GM23338 (cell line): ENCODE data around the gene GSG1L. TPM values are rescaled to one million over a fixed set of nuclear protein-coding genes. Genes with fewer than 3 reads are reported as not detected.

Experiments used
- ATAC-seq: fragments of 200-7000 bp; cut with Tn5 transposase; 3 replicates; pipeline ENCODE4 v1.9.1; 2020
- DNase-seq: peaks from one replicate; pipeline ENCODE4 v3.0.0-alpha.2; 2015; ENCODE audit warnings: low spot score
- H2AFZ ChIP-seq: fragments of 200-600 bp; sonication (generic); 2 replicates; pipeline ENCODE4 v1.8.0; 2016; ENCODE audit warnings: antibody characterized with exemption, mild to moderate bottlenecking, moderate library complexity
- H3F3A ChIP-seq: fragments of 200-600 bp; sonication (generic); replicated peaks from 2 replicates; pipeline ENCODE4 v1.8.0; 2017; ENCODE audit warnings: antibody characterized with exemption, mixed run types, low read depth
- H3K27ac ChIP-seq: fragments of 200-600 bp; sonication (generic); 2 replicates; pipeline ENCODE4 v1.6.1; 2016; ENCODE audit warnings: low read depth
- H3K27me3 ChIP-seq: fragments of 200-600 bp; sonication (generic); 2 replicates; pipeline ENCODE4 v1.8.0; 2016; ENCODE audit warnings: mild to moderate bottlenecking, mixed run types, moderate library complexity; ENCODE audit not compliant: insufficient read depth
- H3K36me3 ChIP-seq: fragments of 200-600 bp; sonication (generic); 2 replicates; pipeline ENCODE4 v1.8.0; 2016; ENCODE audit warnings: mild to moderate bottlenecking; ENCODE audit not compliant: insufficient read depth
- H3K4me1 ChIP-seq: fragments of 200-600 bp; sonication (generic); 2 replicates; pipeline ENCODE4 v1.8.0; 2016; ENCODE audit warnings: mild to moderate bottlenecking, moderate library complexity; ENCODE audit not compliant: insufficient read depth
- H3K4me2 ChIP-seq: fragments of 200-600 bp; sonication (generic); 2 replicates; pipeline ENCODE4 v1.7.1; 2017; ENCODE audit warnings: mixed run types
- H3K4me3 ChIP-seq: fragments of 200-600 bp; sonication (generic); 2 replicates; pipeline ENCODE4 v1.6.1; 2016; ENCODE audit warnings: mixed run types
- H3K79me2 ChIP-seq: fragments of 200-600 bp; sonication (generic); replicated peaks from 2 replicates; pipeline ENCODE4 v1.8.0; 2017; ENCODE audit warnings: mild to moderate bottlenecking; ENCODE audit not compliant: insufficient read depth
- H3K9me2 ChIP-seq: fragments of 200-600 bp; sonication (generic); 2 replicates; pipeline ENCODE4 v1.8.0; 2017; ENCODE audit not compliant: insufficient read depth
- H4K20me1 ChIP-seq: fragments of 200-600 bp; sonication (generic); replicated peaks from 2 replicates; pipeline ENCODE4 v1.8.0; 2017; ENCODE audit warnings: mild to moderate bottlenecking; ENCODE audit not compliant: insufficient read depth
- H3K27ac Mint-ChIP-seq: 2 replicates; pipeline ENCODE4 v1.8.0; 2020; ENCODE audit warnings: inconsistent platforms, mild to moderate bottlenecking, moderate library complexity, mixed read lengths
- H3K27me3 Mint-ChIP-seq: 3 replicates; pipeline ENCODE4 v1.8.0; 2022; ENCODE audit warnings: low read depth, mild to moderate bottlenecking, moderate library complexity, mixed read lengths, inconsistent platforms; ENCODE audit not compliant: insufficient read depth, poor library complexity
- H3K36me3 Mint-ChIP-seq: 3 replicates; pipeline ENCODE4 v1.8.0; 2021; ENCODE audit warnings: low read depth, mild to moderate bottlenecking, inconsistent platforms, moderate library complexity, mixed read lengths
- H3K4me1 Mint-ChIP-seq: 3 replicates; pipeline ENCODE4 v1.8.0; 2020; ENCODE audit warnings: mild to moderate bottlenecking, inconsistent platforms, mixed read lengths
- H3K4me3 Mint-ChIP-seq: 3 replicates; pipeline ENCODE4 v1.8.0; 2021; ENCODE audit warnings: moderate library complexity, mild to moderate bottlenecking, inconsistent platforms, mixed read lengths
- H3K9me3 Mint-ChIP-seq: 3 replicates; pipeline ENCODE4 v1.8.0; 2020; ENCODE audit warnings: moderate library complexity, mild to moderate bottlenecking, inconsistent platforms, mixed read lengths
- CREB1 ChIP-seq: fragments of 250-450 bp; sonication (Bioruptor Pico); IDR thresholded peaks from 2 replicates; pipeline ENCODE4 v1.5.0; 2020; ENCODE audit warnings: low read depth, mild to moderate bottlenecking, moderate library complexity
- JUNB ChIP-seq: IDR thresholded peaks from one replicate; pipeline ENCODE4 v1.6.1; 2016; ENCODE audit warnings: antibody characterized with exemption; ENCODE audit not compliant: unreplicated experiment
- POLR2AphosphoS5 ChIP-seq: IDR thresholded peaks from 2 replicates; pipeline ENCODE4 v1.6.1; 2016; ENCODE audit warnings: antibody characterized with exemption, low read depth
- STAT1 ChIP-seq: IDR thresholded peaks from one replicate; pipeline ENCODE4 v1.6.1; 2016; ENCODE audit warnings: antibody characterized with exemption; ENCODE audit not compliant: unreplicated experiment
- ZNF114 ChIP-seq: fragments of 250-450 bp; sonication (Bioruptor Pico); IDR thresholded peaks from 2 replicates; pipeline ENCODE4 v1.5.0; 2020; ENCODE audit warnings: mild to moderate bottlenecking, moderate library complexity
- ZNF331 ChIP-seq: fragments of 250-450 bp; sonication (Bioruptor Pico); IDR thresholded peaks from 2 replicates; pipeline ENCODE4 v1.5.0; 2020; ENCODE audit warnings: low read depth, mild to moderate bottlenecking, moderate library complexity
- polyA plus RNA-seq: library from polyadenylated mRNA; unstranded; fragments of >200 nt; fragmentation: Nextera tagmentation; extraction: Ambion mirVana; gene quantifications from 2 replicates; pipeline ENCODE4 v1.2.1, GENCODE V29; 2016
- total RNA-seq: library from RNA; depleted of rRNA; stranded (reverse); fragments of >200 nt; shearing (Covaris generic); gene quantifications from 2 replicates; pipeline ENCODE4 v1.2.3, GENCODE V29; 2014
- TF ChIP-seq, protein P1 (sequence below): IDR thresholded peaks from 2 replicates; pipeline ENCODE4 v1.6.1; 2016; ENCODE audit warnings: antibody characterized with exemption
- TF ChIP-seq, protein P2 (sequence below): IDR thresholded peaks from one replicate; pipeline ENCODE4 v1.6.1; 2018; ENCODE audit warnings: antibody characterized with exemption; ENCODE audit not compliant: unreplicated experiment

GSG1L gene
- total and polyA plus RNA-seq, 2 experiments from 2014 or later = 0.36 to 0.63 TPM

DNA sequence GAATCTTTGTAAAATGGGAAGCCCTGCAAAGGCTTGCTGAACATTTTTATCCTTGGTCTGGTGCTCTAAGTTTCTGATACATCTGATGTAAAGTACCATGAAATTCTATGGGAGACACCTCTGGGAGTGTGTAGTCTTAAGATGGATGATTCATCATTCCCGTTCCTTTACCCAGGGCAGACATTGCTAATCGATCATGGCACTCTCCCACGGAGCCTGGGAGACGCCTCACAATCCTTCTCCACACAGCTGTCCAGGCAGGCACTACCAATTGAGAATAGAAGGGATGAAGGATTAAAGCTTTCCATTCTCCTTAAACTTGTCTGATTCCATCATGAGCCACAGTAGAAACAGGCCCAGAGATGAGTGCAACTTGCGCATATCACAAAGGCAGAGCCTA lies 144.8 kb downstream of the GSG1L start:
- H3K36me3 ChIP-seq = no peaks in the 10 kb centered on the region
- Mint-ChIP-seq H3K27ac (no peak overlapping the region), H3K4me1 (peaks cover 8% of the 10 kb centered on the region), H3K4me3 (no peak overlapping the region), H3K36me3 (no peaks in the 10 kb centered on the region), H3K27me3 (peaks cover 1% of the 10 kb centered on the region), H3K9me3 (peaks cover 3% of the 10 kb centered on the region; the same call in 1 of the 3 replicates)
- no peak overlapping the region for H3K4me2 ChIP-seq
- H3K9me2 ChIP-seq = peaks cover 7% of the 10 kb centered on the region; the same call in 1 of the 2 replicates
- H3K4me1 ChIP-seq = no peaks in the 10 kb centered on the region
- no peaks in the 10 kb centered on the region for H3K27me3 ChIP-seq
- H3F3A ChIP-seq = no peaks in the 10 kb centered on the region
- H4K20me1 ChIP-seq = no peaks in the 10 kb centered on the region; the same call in 1 of the 2 replicates
- no peaks in the 10 kb centered on the region for H3K79me2 ChIP-seq
- DNase-seq = peak; percentile 21
- H3K27ac ChIP-seq = no peak overlapping the region
- H2AFZ ChIP-seq = peak overlapping the region; percentile 23; the same call in 1 of the 2 replicates
- ATAC-seq = no peak
- no peak overlapping the region for H3K4me3 ChIP-seq
- TF ChIP-seq ZNF114 (no peak), ZNF331 (CRISPR knock-in tag) (no peak), JUNB (no peak), POLR2AphosphoS5 (no peak)
- TF ChIP-seq, protein P1, sequence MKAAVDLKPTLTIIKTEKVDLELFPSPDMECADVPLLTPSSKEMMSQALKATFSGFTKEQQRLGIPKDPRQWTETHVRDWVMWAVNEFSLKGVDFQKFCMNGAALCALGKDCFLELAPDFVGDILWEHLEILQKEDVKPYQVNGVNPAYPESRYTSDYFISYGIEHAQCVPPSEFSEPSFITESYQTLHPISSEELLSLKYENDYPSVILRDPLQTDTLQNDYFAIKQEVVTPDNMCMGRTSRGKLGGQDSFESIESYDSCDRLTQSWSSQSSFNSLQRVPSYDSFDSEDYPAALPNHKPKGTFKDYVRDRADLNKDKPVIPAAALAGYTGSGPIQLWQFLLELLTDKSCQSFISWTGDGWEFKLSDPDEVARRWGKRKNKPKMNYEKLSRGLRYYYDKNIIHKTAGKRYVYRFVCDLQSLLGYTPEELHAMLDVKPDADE = no peak

DNA sequence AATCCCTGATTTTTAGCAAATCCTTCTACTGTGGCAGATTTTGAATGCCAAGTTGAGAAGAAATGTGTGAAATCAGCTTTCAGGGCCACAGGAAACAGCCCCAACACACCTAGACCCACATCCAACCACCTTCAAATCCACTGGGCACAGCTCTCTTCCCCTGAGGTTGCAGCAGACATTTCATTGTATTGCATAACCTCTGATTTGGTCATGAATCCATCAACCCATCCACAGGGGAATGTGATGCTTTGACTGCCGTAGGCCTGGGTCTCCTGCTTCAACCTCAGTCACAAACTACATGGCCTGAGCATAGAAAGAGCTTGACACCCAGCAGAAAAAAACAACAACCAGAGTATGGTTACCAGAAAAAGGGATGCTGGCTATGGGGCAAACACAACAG lies 145.6 kb downstream of the GSG1L start:
- no peaks in the 10 kb centered on the region for H3K79me2 ChIP-seq
- H3K4me2 ChIP-seq = no peak overlapping the region
- peaks cover 7% of the 10 kb centered on the region; the same call in 1 of the 2 replicates for H3K9me2 ChIP-seq
- ATAC-seq (no peak), DNase-seq (no peak)
- no peak for TF ChIP-seq CREB1
- no peak for TF ChIP-seq STAT1
- TF ChIP-seq, protein P2, sequence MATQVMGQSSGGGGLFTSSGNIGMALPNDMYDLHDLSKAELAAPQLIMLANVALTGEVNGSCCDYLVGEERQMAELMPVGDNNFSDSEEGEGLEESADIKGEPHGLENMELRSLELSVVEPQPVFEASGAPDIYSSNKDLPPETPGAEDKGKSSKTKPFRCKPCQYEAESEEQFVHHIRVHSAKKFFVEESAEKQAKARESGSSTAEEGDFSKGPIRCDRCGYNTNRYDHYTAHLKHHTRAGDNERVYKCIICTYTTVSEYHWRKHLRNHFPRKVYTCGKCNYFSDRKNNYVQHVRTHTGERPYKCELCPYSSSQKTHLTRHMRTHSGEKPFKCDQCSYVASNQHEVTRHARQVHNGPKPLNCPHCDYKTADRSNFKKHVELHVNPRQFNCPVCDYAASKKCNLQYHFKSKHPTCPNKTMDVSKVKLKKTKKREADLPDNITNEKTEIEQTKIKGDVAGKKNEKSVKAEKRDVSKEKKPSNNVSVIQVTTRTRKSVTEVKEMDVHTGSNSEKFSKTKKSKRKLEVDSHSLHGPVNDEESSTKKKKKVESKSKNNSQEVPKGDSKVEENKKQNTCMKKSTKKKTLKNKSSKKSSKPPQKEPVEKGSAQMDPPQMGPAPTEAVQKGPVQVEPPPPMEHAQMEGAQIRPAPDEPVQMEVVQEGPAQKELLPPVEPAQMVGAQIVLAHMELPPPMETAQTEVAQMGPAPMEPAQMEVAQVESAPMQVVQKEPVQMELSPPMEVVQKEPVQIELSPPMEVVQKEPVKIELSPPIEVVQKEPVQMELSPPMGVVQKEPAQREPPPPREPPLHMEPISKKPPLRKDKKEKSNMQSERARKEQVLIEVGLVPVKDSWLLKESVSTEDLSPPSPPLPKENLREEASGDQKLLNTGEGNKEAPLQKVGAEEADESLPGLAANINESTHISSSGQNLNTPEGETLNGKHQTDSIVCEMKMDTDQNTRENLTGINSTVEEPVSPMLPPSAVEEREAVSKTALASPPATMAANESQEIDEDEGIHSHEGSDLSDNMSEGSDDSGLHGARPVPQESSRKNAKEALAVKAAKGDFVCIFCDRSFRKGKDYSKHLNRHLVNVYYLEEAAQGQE = no peak
- no peaks in the 10 kb centered on the region for H3K4me1 ChIP-seq
- peaks cover 3% of the 10 kb centered on the region; the same call in 1 of the 3 replicates for H3K9me3 Mint-ChIP-seq
- no peaks in the 10 kb centered on the region; the same call in 1 of the 2 replicates for H4K20me1 ChIP-seq
- H3F3A ChIP-seq = no peaks in the 10 kb centered on the region
- H3K4me3 ChIP-seq = no peak overlapping the region
- no peak overlapping the region for H3K27ac ChIP-seq
- no peak overlapping the region for H3K27ac Mint-ChIP-seq
- no peak overlapping the region; the same call in 1 of the 2 replicates for H2AFZ ChIP-seq
- H3K36me3 ChIP-seq = no peaks in the 10 kb centered on the region
- H3K27me3 Mint-ChIP-seq = peaks cover 1% of the 10 kb centered on the region
- H3K4me3 Mint-ChIP-seq = no peak overlapping the region
- no peaks in the 10 kb centered on the region for H3K36me3 Mint-ChIP-seq
- peaks cover 8% of the 10 kb centered on the region for H3K4me1 Mint-ChIP-seq
- no peaks in the 10 kb centered on the region for H3K27me3 ChIP-seq
